Nephron (organoid): ENCODE measurements around the gene CLCN4.

Experiments used
- H3K27ac Mint-ChIP-seq, 3 experiments: 2 replicates each; pipeline ENCODE4 v1.8.0; 2020; ENCODE audit warnings: mixed read lengths in 3 of 3, mild to moderate bottlenecking in 2 of 3, moderate library complexity in 1 of 3
- H3K27me3 Mint-ChIP-seq: 2 replicates; pipeline ENCODE4 v1.8.0; 2021; ENCODE audit warnings: low read depth, mild to moderate bottlenecking, moderate library complexity, mixed read lengths
- H3K36me3 Mint-ChIP-seq: 2 replicates; pipeline ENCODE4 v1.8.0; 2020; ENCODE audit warnings: low read depth, mixed read lengths
- H3K4me1 Mint-ChIP-seq: 2 replicates; pipeline ENCODE4 v1.8.0; 2020; ENCODE audit warnings: mixed read lengths
- H3K4me3 Mint-ChIP-seq, 3 experiments: 2 replicates each; pipeline ENCODE4 v1.8.0; 2020; ENCODE audit warnings: mild to moderate bottlenecking in 3 of 3, mixed read lengths in 3 of 3, moderate library complexity in 2 of 3
- H3K9me3 Mint-ChIP-seq: 2 replicates; pipeline ENCODE4 v1.8.0; 2020; ENCODE audit warnings: mixed read lengths
- CTCF ChIP-seq, 3 experiments: fragments of 200-600 bp; sonication (generic); IDR thresholded peaks; one replicate each; pipeline ENCODE4 v1.5.0; 2021; ENCODE audit warnings: antibody characterized with exemption in 3 of 3; ENCODE audit not compliant: unreplicated experiment in 3 of 3

Gene CLCN4

GRCh38 chrX:10124506-10125247 is 32.1 kb upstream of the CLCN4 start:
- H3K27me3 Mint-ChIP-seq: no peaks in the 10 kb centered on the region
- peaks cover 38% of the 10 kb centered on the region for H3K9me3 Mint-ChIP-seq
- H3K27ac Mint-ChIP-seq: no peak overlapping the region
- no peak overlapping the region for H3K4me3 Mint-ChIP-seq
- no peaks in the 10 kb centered on the region for H3K4me1 Mint-ChIP-seq
- TF ChIP-seq CTCF (IDR thresholded peaks at IDR 0.05; ENCODE audit: unreplicated experiment in 3 of 3): no peak
- H3K36me3 Mint-ChIP-seq: peaks cover 73% of the 10 kb centered on the region

- no peaks in the 10 kb centered on the region for H3K4me1 Mint-ChIP-seq
- peaks cover 74% of the 10 kb centered on the region for H3K36me3 Mint-ChIP-seq
- no peak for TF ChIP-seq CTCF (IDR thresholded peaks at IDR 0.05; ENCODE audit: unreplicated experiment in 3 of 3)
- H3K9me3 Mint-ChIP-seq: peaks cover 36% of the 10 kb centered on the region
- no peak overlapping the region for H3K4me3 Mint-ChIP-seq
- no peaks in the 10 kb centered on the region for H3K27me3 Mint-ChIP-seq
- H3K27ac Mint-ChIP-seq: no peak overlapping the region
These were observed 31.5 kb upstream of the CLCN4 start for GRCh38 chrX:10125248-10125615.

DNA sequence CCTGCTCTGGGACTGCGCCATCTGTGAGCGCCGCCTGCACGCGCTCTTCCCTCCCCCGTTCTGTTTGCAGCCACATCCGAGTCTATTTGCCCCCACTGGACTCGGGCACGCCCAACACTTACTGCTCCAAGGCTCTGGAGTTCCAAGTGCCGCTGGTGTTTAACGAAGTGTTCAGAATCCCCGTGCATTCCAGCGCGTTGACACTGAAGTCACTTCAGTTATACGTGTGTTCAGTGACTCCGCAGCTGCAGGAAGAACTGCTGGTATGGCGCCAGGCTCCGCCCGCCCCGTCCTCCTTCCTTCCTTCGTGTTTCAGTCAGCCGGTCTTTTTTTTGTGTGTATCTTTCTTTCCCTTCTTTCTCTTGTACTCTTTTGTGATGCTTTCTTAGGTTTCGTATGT is 30.7 kb upstream of the CLCN4 start:
- Mint-ChIP-seq H3K27ac (no peak overlapping the region), H3K4me3 (no peak overlapping the region), H3K4me1 (no peaks in the 10 kb centered on the region), H3K27me3 (no peaks in the 10 kb centered on the region), H3K36me3 (peaks cover 74% of the 10 kb centered on the region), H3K9me3 (peaks cover 31% of the 10 kb centered on the region)
- no peak for TF ChIP-seq CTCF (IDR thresholded peaks at IDR 0.05; ENCODE audit: unreplicated experiment in 3 of 3)

DNA sequence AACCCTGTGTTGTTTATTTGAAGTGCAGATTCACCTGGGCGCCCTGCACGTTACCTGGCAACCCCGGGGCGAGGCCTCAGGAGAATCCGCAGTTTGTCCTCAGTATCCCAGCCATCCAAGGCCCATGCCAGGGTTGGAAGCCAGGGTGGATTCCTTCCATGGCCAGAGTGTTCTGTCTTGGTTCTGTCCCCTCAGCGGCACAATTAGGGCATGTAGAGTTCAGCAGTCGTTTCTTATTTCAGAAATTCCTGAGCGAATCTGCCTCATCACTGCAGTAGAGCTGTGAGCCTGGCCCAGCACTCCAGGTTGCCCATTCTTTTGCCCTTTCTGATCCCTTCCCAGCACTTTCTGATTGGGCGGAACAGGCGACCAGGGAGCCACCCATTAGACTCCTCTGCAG is 29.9 kb upstream of the CLCN4 start:
- Mint-ChIP-seq H3K4me1 (no peaks in the 10 kb centered on the region), H3K27me3 (no peaks in the 10 kb centered on the region), H3K9me3 (peaks cover 26% of the 10 kb centered on the region), H3K36me3 (peaks cover 71% of the 10 kb centered on the region), H3K27ac (no peak overlapping the region), H3K4me3 (no peak overlapping the region)
- TF ChIP-seq CTCF (IDR thresholded peaks at IDR 0.05; ENCODE audit: unreplicated experiment in 3 of 3): no peak

DNA sequence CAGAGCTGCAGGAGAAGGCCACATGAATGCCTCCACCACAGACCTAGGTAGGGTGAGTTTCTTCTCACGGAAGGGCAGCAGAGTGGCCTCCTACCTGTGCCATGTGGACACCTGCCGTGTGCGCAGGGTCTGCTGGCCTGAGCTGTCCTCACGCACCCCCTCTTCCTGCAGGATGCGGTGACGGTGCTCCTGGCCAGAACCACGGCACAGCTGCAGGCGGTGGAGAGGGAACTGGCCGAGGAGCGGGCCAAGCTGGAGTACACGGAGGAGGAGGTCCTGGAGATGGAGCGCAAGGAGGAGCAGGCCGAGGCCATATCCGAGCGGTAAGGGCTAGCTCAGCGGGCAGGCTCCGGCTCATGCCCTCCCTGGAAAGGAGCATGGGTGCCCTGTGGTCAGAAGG is 28.4 kb upstream of the CLCN4 start:
- Mint-ChIP-seq H3K27me3 (no peaks in the 10 kb centered on the region), H3K36me3 (peaks cover 70% of the 10 kb centered on the region), H3K4me3 (no peak overlapping the region), H3K9me3 (peaks cover 25% of the 10 kb centered on the region), H3K4me1 (no peaks in the 10 kb centered on the region), H3K27ac (no peak overlapping the region)
- no peak for TF ChIP-seq CTCF (IDR thresholded peaks at IDR 0.05; ENCODE audit: unreplicated experiment in 3 of 3)

DNA sequence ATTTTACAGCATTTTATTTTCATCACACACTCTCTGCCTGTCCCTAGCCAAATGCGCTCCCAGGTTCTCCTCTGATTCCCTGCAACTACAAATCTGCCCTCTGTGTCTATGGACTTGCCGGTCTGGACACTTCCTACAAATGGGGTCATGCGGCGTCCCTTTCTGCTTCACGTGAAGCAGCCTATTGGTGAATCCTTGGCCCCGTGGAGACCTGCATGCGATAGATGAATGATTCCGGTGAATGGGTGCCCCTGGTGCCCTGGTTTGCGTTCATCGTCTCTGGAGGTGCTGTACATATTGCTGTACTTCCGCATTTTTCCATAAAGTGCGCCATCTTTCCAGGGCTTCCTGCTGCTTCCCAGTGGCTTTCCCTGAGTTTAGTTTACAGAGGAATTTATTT is 27.5 kb upstream of the CLCN4 start:
- Mint-ChIP-seq H3K27me3 (no peaks in the 10 kb centered on the region), H3K27ac (no peak overlapping the region), H3K36me3 (peaks cover 78% of the 10 kb centered on the region), H3K9me3 (peaks cover 30% of the 10 kb centered on the region), H3K4me1 (no peaks in the 10 kb centered on the region), H3K4me3 (no peak overlapping the region)
- no peak for TF ChIP-seq CTCF (IDR thresholded peaks at IDR 0.05; ENCODE audit: unreplicated experiment in 3 of 3)
